AG04450 (cell line): ENCODE measurements around the gene PIH1D1. TPM values are rescaled to one million over a fixed set of nuclear protein-coding genes. Genes with fewer than 3 reads are reported as not detected.

ENCODE experiments used
- CTCF ChIA-PET: fragments of 300-600, 350-600 bp; formaldehyde crosslinking; extraction: SDS; loops from one replicate; lab custom pipeline; 2022; ENCODE audit warnings: antibody characterized with exemption, inconsistent platforms; lab: Charles Lee
- POLR2A ChIA-PET: fragments of 350-600 bp; formaldehyde crosslinking; extraction: SDS; loops from one replicate; lab custom pipeline; 2021; ENCODE audit warnings: antibody characterized with exemption, inconsistent platforms; lab: Yijun Ruan, JAX
- DNase-seq: peaks from one replicate; pipeline ENCODE4 v3.0.0-alpha.2; 2011; ENCODE audit warnings: low read depth, low spot score
- H3K27ac ChIP-seq: one replicate; pipeline ENCODE4 v1.5.1; 2012; ENCODE audit warnings: low read depth, low read length, control low read depth
- H3K27me3 ChIP-seq: one replicate; pipeline ENCODE4 v1.6.0; 2012; ENCODE audit warnings: low read length; ENCODE audit not compliant: control insufficient read depth, insufficient read depth
- H3K4me3 ChIP-seq: 2 replicates; pipeline ENCODE4 v1.5.1; 2011; ENCODE audit warnings: mild to moderate bottlenecking, low read depth, low read length, control low read depth
- H3K9me3 ChIP-seq: 2 replicates; pipeline ENCODE4 v1.5.1; 2012; ENCODE audit warnings: low read length; ENCODE audit not compliant: control insufficient read depth, insufficient read depth
- CTCF ChIP-seq: IDR thresholded peaks from 2 replicates; pipeline ENCODE4 v1.5.1; 2011; ENCODE audit warnings: low read depth, low read length, control low read depth, inconsistent platforms
- polyA plus RNA-seq: library from polyadenylated mRNA; depleted of rRNA; stranded (reverse); fragments of >200 nt; gene quantifications from 2 replicates; pipeline ENCODE4 v1.2.3, GENCODE V29; 2011

The PIH1D1 gene
- polyA plus RNA-seq, 1 experiment: 62.5 TPM

- no peak overlapping the region for H3K27ac ChIP-seq
- POLR2A ChIA-PET: no interaction called here
- peaks cover 9% of the 10 kb centered on the region; the same call in 1 of the 2 replicates for H3K9me3 ChIP-seq
- CTCF ChIA-PET: no interaction called here
- no peak for DNase-seq
- TF ChIP-seq CTCF: no peak
- no peak overlapping the region for H3K4me3 ChIP-seq
- peaks cover 87% of the 10 kb centered on the region for H3K27me3 ChIP-seq
Observed at GRCh38 chr19:49438261-49438660, 13.4 kb downstream of the PIH1D1 start.

- no peak for DNase-seq
- POLR2A ChIA-PET: no interaction called here
- H3K27me3 ChIP-seq: peaks cover 94% of the 10 kb centered on the region
Observed at GRCh38 chr19:49437231-49437630, 14.4 kb downstream of the PIH1D1 start.

GRCh38 chr19:49436381-49437017 is 15.1 kb downstream of the PIH1D1 start:
- Histone ChIP-seq H3K27ac (no peak overlapping the region), H3K9me3 (peaks cover 21% of the 10 kb centered on the region; the same call in 1 of the 2 replicates), H3K4me3 (no peak overlapping the region), H3K27me3 (peaks cover 93% of the 10 kb centered on the region)
- no peak for DNase-seq
- no peak for TF ChIP-seq CTCF
- ChIA-PET POLR2A (interaction anchor here (0.6 kb wide), 1 partner anchor 294 kb away, joined by 7 read pairs; no protein-coding TSS in a partner anchor), CTCF (no interaction called here)

More at GRCh38 chr19:49437231-49437630, 14.4 kb downstream of the PIH1D1 start:
- TF ChIP-seq CTCF: no peak
- H3K27ac ChIP-seq: no peak overlapping the region
- CTCF ChIA-PET: no interaction called here
- H3K4me3 ChIP-seq: no peak overlapping the region
- peaks cover 14% of the 10 kb centered on the region; the same call in 1 of the 2 replicates for H3K9me3 ChIP-seq

- Histone ChIP-seq H3K9me3 (peaks cover 27% of the 10 kb centered on the region; the same call in 1 of the 2 replicates), H3K27me3 (peaks cover 95% of the 10 kb centered on the region), H3K4me3 (no peak overlapping the region), H3K27ac (no peak overlapping the region)
- DNase-seq: no peak
- TF ChIP-seq CTCF: no peak
- ChIA-PET CTCF (no interaction called here), POLR2A (no interaction called here)
Observed at GRCh38 chr19:49435670-49436069, 15.9 kb downstream of the PIH1D1 start.

GRCh38 chr19:49434907-49435583 is 16.6 kb downstream of the PIH1D1 start:
- no peak for DNase-seq
- H3K27me3 ChIP-seq: peaks cover 95% of the 10 kb centered on the region
- H3K9me3 ChIP-seq: peaks cover 27% of the 10 kb centered on the region; the same call in 1 of the 2 replicates
- no peak overlapping the region for H3K27ac ChIP-seq
- TF ChIP-seq CTCF: no peak
- no peak overlapping the region for H3K4me3 ChIP-seq
- POLR2A ChIA-PET: no interaction called here
- CTCF ChIA-PET: no interaction called here
